ENCODE results near the gene NKD1. TPM values are rescaled to one million over a fixed set of nuclear protein-coding genes. Genes with fewer than 3 reads are reported as not detected.

Gene NKD1
- total RNA-seq, 1 experiment from 2014 or later, result 0.44 TPM

- Histone ChIP-seq H3F3A (ENCODE audit: insufficient read depth, low read depth) (no peaks in the 10 kb centered on the region), H3K4me1 (replicated peaks; ENCODE audit: insufficient read depth) (no peaks in the 10 kb centered on the region), H3K36me3 (ENCODE audit: low read depth) (no peaks in the 10 kb centered on the region), H2AFZ (no peak overlapping the region), H3K27me3 (ENCODE audit: insufficient read depth, low read depth) (peaks cover 3% of the 10 kb centered on the region; the same call in 1 of the 2 replicates), H3K79me2 (ENCODE audit: low read depth) (no peaks in the 10 kb centered on the region), H3K27ac (no peak overlapping the region), H4K20me1 (ENCODE audit: insufficient read depth) (no peaks in the 10 kb centered on the region; the same call in 1 of the 2 replicates), H3K9me2 (ENCODE audit: insufficient read depth) (no peaks in the 10 kb centered on the region), H3K4me3 (no peak overlapping the region), H3K9me3 (ENCODE audit: insufficient read depth, low read depth) (no peaks in the 10 kb centered on the region), H3K4me2 (no peak overlapping the region)
- intact Hi-C loops (cut with micrococcal nuclease; ENCODE audit: unreplicated experiment), result no loop called here
- ChIA-PET CTCF (no interaction called here), POLR2A (ENCODE audit: unreplicated experiment) (no interaction called here)
- no TSS peak for BruUV-seq (replicated peaks)
- TF ChIP-seq EZH2 (IDR thresholded peaks at IDR 0.05; ENCODE audit: low read depth), result no peak
- TF ChIP-seq CTCF (conservative IDR thresholded peaks at IDR 0.05), result no peak
- no peak for DNase-seq
Observed at GRCh38 chr16:50637716-50638602, 89.8 kb downstream of the NKD1 start.

- H3K4me1 ChIP-seq (replicated peaks; ENCODE audit: insufficient read depth), result no peaks in the 10 kb centered on the region
- H2AFZ ChIP-seq, result no peak overlapping the region
- DNase-seq, result no peak
- intact Hi-C loops (cut with micrococcal nuclease; ENCODE audit: unreplicated experiment), result no loop called here
- no peaks in the 10 kb centered on the region for H3K79me2 ChIP-seq (ENCODE audit: low read depth)
- no peaks in the 10 kb centered on the region for H3F3A ChIP-seq (ENCODE audit: insufficient read depth, low read depth)
- TF ChIP-seq CTCF (conservative IDR thresholded peaks at IDR 0.05) (no peak), EZH2 (IDR thresholded peaks at IDR 0.05; ENCODE audit: low read depth) (no peak)
- H3K4me3 ChIP-seq, result no peak overlapping the region
- no peaks in the 10 kb centered on the region for H3K9me2 ChIP-seq (ENCODE audit: insufficient read depth)
- H3K27ac ChIP-seq, result no peak overlapping the region
- no peaks in the 10 kb centered on the region for H3K9me3 ChIP-seq (ENCODE audit: insufficient read depth, low read depth)
- BruUV-seq (replicated peaks), result no TSS peak
- POLR2A ChIA-PET (ENCODE audit: unreplicated experiment), result no interaction called here
- H4K20me1 ChIP-seq (ENCODE audit: insufficient read depth), result no peaks in the 10 kb centered on the region; the same call in 1 of the 2 replicates
- H3K36me3 ChIP-seq (ENCODE audit: low read depth), result no peaks in the 10 kb centered on the region
- CTCF ChIA-PET, result no interaction called here
- no peak overlapping the region for H3K4me2 ChIP-seq
- peaks cover 3% of the 10 kb centered on the region; the same call in 1 of the 2 replicates for H3K27me3 ChIP-seq (ENCODE audit: insufficient read depth, low read depth)
Observed at GRCh38 chr16:50638816-50639670, 90.8 kb downstream of the NKD1 start.

- intact Hi-C loops (cut with micrococcal nuclease; ENCODE audit: unreplicated experiment), result no loop called here
Observed at GRCh38 chr16:50640391-50640790, 92.2 kb downstream of the NKD1 start.

More at GRCh38 chr16:50640391-50640790, 92.2 kb downstream of the NKD1 start:
- H3K36me3 ChIP-seq (ENCODE audit: low read depth), result no peaks in the 10 kb centered on the region
- no TSS peak for BruUV-seq (replicated peaks)
- peaks cover 3% of the 10 kb centered on the region; the same call in 1 of the 2 replicates for H3K27me3 ChIP-seq (ENCODE audit: insufficient read depth, low read depth)
- H2AFZ ChIP-seq, result no peak overlapping the region
- H3K4me2 ChIP-seq, result no peak overlapping the region
- TF ChIP-seq CTCF (conservative IDR thresholded peaks at IDR 0.05), result no peak
- TF ChIP-seq EZH2 (IDR thresholded peaks at IDR 0.05; ENCODE audit: low read depth), result no peak
- no peaks in the 10 kb centered on the region for H3F3A ChIP-seq (ENCODE audit: insufficient read depth, low read depth)
- H3K4me3 ChIP-seq, result no peak overlapping the region
- H3K27ac ChIP-seq, result no peak overlapping the region
- H3K79me2 ChIP-seq (ENCODE audit: low read depth), result no peaks in the 10 kb centered on the region
- no peaks in the 10 kb centered on the region for H3K9me3 ChIP-seq (ENCODE audit: insufficient read depth, low read depth)
- H4K20me1 ChIP-seq (ENCODE audit: insufficient read depth), result no peaks in the 10 kb centered on the region; the same call in 1 of the 2 replicates
- no peak for DNase-seq
- H3K9me2 ChIP-seq (ENCODE audit: insufficient read depth), result no peaks in the 10 kb centered on the region
- POLR2A ChIA-PET (ENCODE audit: unreplicated experiment), result no interaction called here
- no peaks in the 10 kb centered on the region for H3K4me1 ChIP-seq (replicated peaks; ENCODE audit: insufficient read depth)
- CTCF ChIA-PET, result no interaction called here
